Heart left ventricle (tissue), 13 donors: ENCODE measurements around the gene CREB3L1.

ENCODE experiments used
- CTCF ChIP-seq, 12 donors: fragments of 200-600 bp; sonication (generic) in 4 of 12; IDR thresholded peaks; one replicate each; pipeline versions ENCODE4 v1.5.0 to v1.8.0; 2018 to 2022; ENCODE audit warnings: antibody characterized with exemption in 12 of 12, mild to moderate bottlenecking in 5 of 12
- POLR2A ChIP-seq, 2 donors: fragments of 450-650 bp; IDR thresholded peaks; one replicate each; pipeline ENCODE4 v1.6.1; 2017; ENCODE audit warnings: antibody characterized with exemption in 2 of 2, mild to moderate bottlenecking in 2 of 2, moderate library complexity in 2 of 2
- donor health status: ischemic (EF 13 %, LVEDD 7.1; RV severe dilation, severe dysfunction).
- donor health status: DM: no; HTN: yes; CAD: no.
- donor health status: DM: no; HTN: no; CAD: no.
- donor health status: ischemic (EF 25% LVEDD 6.9; RV normal size, moderate dysfunction).
- donor health status: ischemic (EF 25% LVEDD 5.7; RV mildly dilated, moderate dysfunction).
- donor health status: ischemic (EF 35%, LVEDD 5.7; RV mildly dilated, moderate dysfunction).
- donor health status: nonischemic (EF 11% LVEDD 7.7; RV severe dilation, severe dysfunction).
- donor health status: DM: yes; HTN: yes; CAD: no.
- donor health status: PGD.
- donor health status: ischemic (EF 29% LVEDD 5.4; RV normal size, mild dysfunction).
- donor health status: nonischemic (EF 23%, LVEDD 6.1; RV moderate dilation, normal function).

GRCh38 chr11:46285173-46285572 is 7.7 kb downstream of the CREB3L1 start:
- no peak for TF ChIP-seq CTCF (IDR thresholded peaks at IDR 0.05)
- TF ChIP-seq POLR2A (IDR thresholded peaks at IDR 0.05): no peak
